Astrocyte (in vitro differentiated cells and primary cell): ENCODE measurements around the gene ST13. TPM values are rescaled to one million over a fixed set of nuclear protein-coding genes. Genes with fewer than 3 reads are reported as not detected.

ENCODE experiments used
- DNase-seq: peaks from one replicate; pipeline ENCODE4 v3.0.0-alpha.2; 2010; ENCODE audit warnings: low read depth
- FAIRE-seq: peaks from 2 replicates; lab custom pipeline; 2011; peaks lifted over from hg19 to GRCh38; lab: Jason Lieb, UNC
- H2AFZ ChIP-seq: 2 replicates; pipeline ENCODE4 v1.6.0; 2012; ENCODE audit warnings: low read depth, low read length, inconsistent platforms
- H3K27ac ChIP-seq: 2 replicates; pipeline ENCODE4 v1.5.1; 2011; ENCODE audit warnings: low read depth, low read length, inconsistent platforms
- H3K27me3 ChIP-seq: 2 replicates; pipeline ENCODE4 v1.6.0; 2011; ENCODE audit warnings: low read length, inconsistent platforms; ENCODE audit not compliant: insufficient read depth
- H3K36me3 ChIP-seq: 2 replicates; pipeline ENCODE4 v1.5.1; 2011; ENCODE audit warnings: low read length, inconsistent platforms; ENCODE audit not compliant: insufficient read depth
- H3K4me1 ChIP-seq: 2 replicates; pipeline ENCODE4 v1.5.1; 2011; ENCODE audit warnings: low read length, inconsistent platforms; ENCODE audit not compliant: insufficient read depth
- H3K4me2 ChIP-seq: 2 replicates; pipeline ENCODE4 v1.6.0; 2012; ENCODE audit warnings: low read length, inconsistent platforms
- H3K4me3 ChIP-seq: 2 replicates; pipeline ENCODE4 v1.5.1; 2011; ENCODE audit warnings: low read depth, mild to moderate bottlenecking, low read length, inconsistent platforms; ENCODE audit not compliant: insufficient read depth
- H3K79me2 ChIP-seq: 2 replicates; pipeline ENCODE4 v1.6.0; 2012; ENCODE audit warnings: mild to moderate bottlenecking, low read length, inconsistent platforms; ENCODE audit not compliant: insufficient read depth
- H3K9ac ChIP-seq: 2 replicates; pipeline ENCODE4 v1.6.0; 2012; ENCODE audit warnings: mild to moderate bottlenecking, low read length, inconsistent platforms
- H3K9me3 ChIP-seq: 2 replicates; pipeline ENCODE4 v1.5.1; 2012; ENCODE audit warnings: low read depth, mild to moderate bottlenecking, low read length, inconsistent platforms; ENCODE audit not compliant: insufficient read depth
- H4K20me1 ChIP-seq: 2 replicates; pipeline ENCODE4 v1.6.0; 2012; ENCODE audit warnings: low read length, inconsistent platforms; ENCODE audit not compliant: insufficient read depth
- H3K27ac Mint-ChIP-seq: one replicate; pipeline ENCODE4 v1.8.0; 2021; ENCODE audit warnings: mild to moderate bottlenecking, mixed read lengths; ENCODE audit not compliant: unreplicated experiment
- H3K27me3 Mint-ChIP-seq: one replicate; pipeline ENCODE4 v1.8.0; 2021; ENCODE audit warnings: low read depth, mixed read lengths; ENCODE audit not compliant: unreplicated experiment
- H3K36me3 Mint-ChIP-seq: one replicate; pipeline ENCODE4 v1.8.0; 2021; ENCODE audit warnings: low read depth, mixed read lengths; ENCODE audit not compliant: unreplicated experiment
- H3K4me1 Mint-ChIP-seq: one replicate; pipeline ENCODE4 v1.8.0; 2021; ENCODE audit warnings: low read depth, mixed read lengths; ENCODE audit not compliant: unreplicated experiment
- H3K4me3 Mint-ChIP-seq: one replicate; pipeline ENCODE4 v1.8.0; 2021; ENCODE audit warnings: mild to moderate bottlenecking, moderate library complexity, mixed read lengths; ENCODE audit not compliant: unreplicated experiment
- H3K9me3 Mint-ChIP-seq: one replicate; pipeline ENCODE4 v1.8.0; 2021; ENCODE audit warnings: mild to moderate bottlenecking, mixed read lengths; ENCODE audit not compliant: unreplicated experiment
- CTCF ChIP-seq: IDR thresholded peaks from 2 replicates; pipeline ENCODE4 v1.5.1; 2011; ENCODE audit warnings: low read depth, mild to moderate bottlenecking, inconsistent platforms, low read length, moderate library complexity; ENCODE audit not compliant: insufficient read depth
- EZH2 ChIP-seq: IDR thresholded peaks from 2 replicates; pipeline ENCODE4 v1.6.1; 2012; ENCODE audit warnings: mild to moderate bottlenecking, low read length, inconsistent platforms; ENCODE audit not compliant: insufficient read depth
- total RNA-seq: library from RNA; stranded (reverse); gene quantifications from 2 replicates; pipeline ENCODE4 v1.2.1, GENCODE V29; 2021

ST13 gene
- total RNA-seq, 1 donor from 2014 or later: 248 TPM

GRCh38 chr22:40799008-40799407, 57.4 kb downstream of the ST13 start:
- Histone ChIP-seq H3K79me2 (peaks cover 8% of the 10 kb centered on the region), H3K9me3 (no peaks in the 10 kb centered on the region), H3K4me2 (no peak overlapping the region), H3K27me3 (no peaks in the 10 kb centered on the region), H2AFZ (no peak overlapping the region), H3K9ac (no peak overlapping the region), H3K4me1 (peaks cover 5% of the 10 kb centered on the region), H3K36me3 (no peaks in the 10 kb centered on the region), H3K4me3 (no peak overlapping the region), H4K20me1 (no peaks in the 10 kb centered on the region), H3K27ac (no peak overlapping the region)
- H3K27ac Mint-ChIP-seq: no peak overlapping the region
- H3K27me3 Mint-ChIP-seq: no peaks in the 10 kb centered on the region
- no peaks in the 10 kb centered on the region for H3K9me3 Mint-ChIP-seq
- DNase-seq: no peak
- no peak for TF ChIP-seq CTCF
- TF ChIP-seq EZH2: no peak
- FAIRE-seq: no peak
- H3K4me1 Mint-ChIP-seq: peaks cover 5% of the 10 kb centered on the region
- H3K4me3 Mint-ChIP-seq: no peak overlapping the region
- H3K36me3 Mint-ChIP-seq: no peaks in the 10 kb centered on the region

- H4K20me1 ChIP-seq: no peaks in the 10 kb centered on the region
- Mint-ChIP-seq H3K36me3 (no peaks in the 10 kb centered on the region), H3K4me3 (no peak overlapping the region), H3K9me3 (no peaks in the 10 kb centered on the region), H3K27ac (no peak overlapping the region), H3K4me1 (peaks cover 5% of the 10 kb centered on the region), H3K27me3 (no peaks in the 10 kb centered on the region)
- peaks cover 5% of the 10 kb centered on the region for H3K79me2 ChIP-seq
- peaks cover 6% of the 10 kb centered on the region for H3K36me3 ChIP-seq
- no peak overlapping the region for H3K4me2 ChIP-seq
- FAIRE-seq: no peak
- peak; percentile 50 for DNase-seq
- no peak overlapping the region for H2AFZ ChIP-seq
- no peaks in the 10 kb centered on the region for H3K9me3 ChIP-seq
- H3K27ac ChIP-seq: no peak overlapping the region
- TF ChIP-seq CTCF (no peak), EZH2 (no peak)
- H3K4me1 ChIP-seq: peaks cover 5% of the 10 kb centered on the region
- H3K9ac ChIP-seq: no peak overlapping the region
- H3K4me3 ChIP-seq: no peak overlapping the region
- H3K27me3 ChIP-seq: no peaks in the 10 kb centered on the region
Observed at GRCh38 chr22:40797427-40797826, 59.0 kb downstream of the ST13 start.

- no peak overlapping the region for H2AFZ ChIP-seq
- no peaks in the 10 kb centered on the region for H4K20me1 ChIP-seq
- H3K4me3 ChIP-seq: no peak overlapping the region
- Mint-ChIP-seq H3K4me1 (peaks cover 8% of the 10 kb centered on the region), H3K27me3 (no peaks in the 10 kb centered on the region), H3K27ac (no peak overlapping the region), H3K9me3 (no peaks in the 10 kb centered on the region), H3K36me3 (peaks cover 10% of the 10 kb centered on the region), H3K4me3 (no peak overlapping the region)
- H3K9ac ChIP-seq: no peak overlapping the region
- H3K9me3 ChIP-seq: no peaks in the 10 kb centered on the region
- H3K4me2 ChIP-seq: no peak overlapping the region
- FAIRE-seq (no peak), DNase-seq (no peak)
- H3K36me3 ChIP-seq: peaks cover 8% of the 10 kb centered on the region
- H3K27ac ChIP-seq: no peak overlapping the region
- no peaks in the 10 kb centered on the region for H3K79me2 ChIP-seq
- TF ChIP-seq CTCF (no peak), EZH2 (no peak)
- peaks cover 6% of the 10 kb centered on the region for H3K4me1 ChIP-seq
- no peaks in the 10 kb centered on the region for H3K27me3 ChIP-seq
Observed at GRCh38 chr22:40792451-40792850, 64.0 kb downstream of the ST13 start.
